ENCODE measurements around the gene CNTNAP2. TPM values are rescaled to one million over a fixed set of nuclear protein-coding genes. Genes with fewer than 3 reads are reported as not detected.

The CNTNAP2 gene
- total RNA-seq, 1 donor from 2014 or later, result 0.59 TPM

DNA sequence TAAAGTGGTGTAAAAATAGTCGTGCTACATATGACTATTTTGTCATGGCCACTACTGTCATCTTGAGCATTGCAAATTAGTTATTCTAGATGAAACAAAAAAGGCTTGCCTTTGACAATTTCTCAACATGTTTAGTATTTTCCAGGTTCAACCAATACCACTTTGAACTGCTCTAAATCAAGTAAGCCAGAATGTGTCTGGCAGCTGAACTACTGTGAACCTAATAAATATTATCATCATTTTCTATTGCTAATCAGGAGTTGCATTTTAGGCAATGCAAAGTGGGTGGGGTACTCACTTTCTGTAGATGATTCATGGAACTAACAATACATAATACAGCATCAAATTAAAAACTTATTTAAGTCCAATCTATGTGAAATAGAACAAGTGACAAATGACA, 877.2 kb downstream of the CNTNAP2 start:
- Histone ChIP-seq H3K36me3 (no peaks in the 10 kb centered on the region), H3K4me3 (no peak overlapping the region), H3K9me3 (no peaks in the 10 kb centered on the region), H3K27me3 (ENCODE audit: low read depth) (no peaks in the 10 kb centered on the region), H3K27ac (no peak overlapping the region), H3K4me1 (no peaks in the 10 kb centered on the region)
- DNase-seq (no peak), ATAC-seq (no peak)
- intact Hi-C loops (cut with DNase I), result no loop called here
- TF ChIP-seq, protein P1, sequence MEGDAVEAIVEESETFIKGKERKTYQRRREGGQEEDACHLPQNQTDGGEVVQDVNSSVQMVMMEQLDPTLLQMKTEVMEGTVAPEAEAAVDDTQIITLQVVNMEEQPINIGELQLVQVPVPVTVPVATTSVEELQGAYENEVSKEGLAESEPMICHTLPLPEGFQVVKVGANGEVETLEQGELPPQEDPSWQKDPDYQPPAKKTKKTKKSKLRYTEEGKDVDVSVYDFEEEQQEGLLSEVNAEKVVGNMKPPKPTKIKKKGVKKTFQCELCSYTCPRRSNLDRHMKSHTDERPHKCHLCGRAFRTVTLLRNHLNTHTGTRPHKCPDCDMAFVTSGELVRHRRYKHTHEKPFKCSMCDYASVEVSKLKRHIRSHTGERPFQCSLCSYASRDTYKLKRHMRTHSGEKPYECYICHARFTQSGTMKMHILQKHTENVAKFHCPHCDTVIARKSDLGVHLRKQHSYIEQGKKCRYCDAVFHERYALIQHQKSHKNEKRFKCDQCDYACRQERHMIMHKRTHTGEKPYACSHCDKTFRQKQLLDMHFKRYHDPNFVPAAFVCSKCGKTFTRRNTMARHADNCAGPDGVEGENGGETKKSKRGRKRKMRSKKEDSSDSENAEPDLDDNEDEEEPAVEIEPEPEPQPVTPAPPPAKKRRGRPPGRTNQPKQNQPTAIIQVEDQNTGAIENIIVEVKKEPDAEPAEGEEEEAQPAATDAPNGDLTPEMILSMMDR (IDR thresholded peaks at IDR 0.05), result no peak

DNA sequence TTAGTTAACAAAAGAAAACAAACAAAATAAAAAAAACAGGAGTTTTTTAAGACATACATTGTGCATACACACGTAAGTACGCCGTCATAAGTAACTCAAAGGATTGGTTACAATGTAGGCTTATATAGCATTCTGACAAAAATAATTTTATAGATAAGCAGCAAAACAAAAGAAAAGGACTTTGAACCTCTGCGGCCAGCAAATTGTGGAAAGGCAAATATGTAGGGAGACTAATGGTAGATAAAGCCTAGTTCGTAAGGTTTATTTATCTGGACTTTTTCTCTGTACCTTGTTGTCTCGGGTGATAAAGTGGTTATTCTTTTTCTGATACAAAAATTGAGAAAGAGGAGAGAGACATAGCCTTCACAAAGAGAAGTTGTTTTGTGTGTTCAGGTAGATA, 891.9 kb downstream of the CNTNAP2 start:
- intact Hi-C loops (cut with DNase I), result no loop called here
- Histone ChIP-seq H3K36me3 (no peaks in the 10 kb centered on the region), H3K9me3 (no peaks in the 10 kb centered on the region), H3K27me3 (ENCODE audit: low read depth) (no peaks in the 10 kb centered on the region), H3K27ac (no peak overlapping the region), H3K4me1 (no peaks in the 10 kb centered on the region), H3K4me3 (no peak overlapping the region)
- ATAC-seq, result no peak
- DNase-seq, result no peak
- TF ChIP-seq, protein P1 (IDR thresholded peaks at IDR 0.05), result no peak

DNA sequence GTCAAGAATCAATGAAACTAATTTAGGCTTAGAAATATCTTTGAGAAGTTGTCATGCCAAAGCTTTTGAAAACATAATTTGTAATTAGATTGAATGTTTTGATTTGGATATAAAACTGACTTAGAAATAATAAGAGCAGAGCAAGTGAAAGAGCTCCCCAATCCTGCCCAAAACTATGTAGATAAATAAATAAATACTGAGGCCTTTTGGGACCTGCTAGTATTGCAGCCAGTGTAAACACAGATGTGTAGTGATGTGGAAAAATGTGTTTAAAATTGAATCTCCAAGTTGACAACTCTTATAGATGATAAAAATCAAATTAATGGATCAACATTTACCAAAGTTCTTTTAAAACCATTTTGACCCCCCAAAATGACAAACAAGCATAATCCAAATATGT, 896.1 kb downstream of the CNTNAP2 start:
- no peaks in the 10 kb centered on the region for H3K36me3 ChIP-seq
- H3K27me3 ChIP-seq (ENCODE audit: low read depth), result no peaks in the 10 kb centered on the region
- H3K4me1 ChIP-seq, result no peaks in the 10 kb centered on the region
- ATAC-seq (no peak), DNase-seq (no peak)
- intact Hi-C loops (cut with DNase I), result no loop called here
- TF ChIP-seq, protein P1 (IDR thresholded peaks at IDR 0.05), result no peak
- H3K27ac ChIP-seq, result no peak overlapping the region
- H3K4me3 ChIP-seq, result no peak overlapping the region
- no peaks in the 10 kb centered on the region for H3K9me3 ChIP-seq

DNA sequence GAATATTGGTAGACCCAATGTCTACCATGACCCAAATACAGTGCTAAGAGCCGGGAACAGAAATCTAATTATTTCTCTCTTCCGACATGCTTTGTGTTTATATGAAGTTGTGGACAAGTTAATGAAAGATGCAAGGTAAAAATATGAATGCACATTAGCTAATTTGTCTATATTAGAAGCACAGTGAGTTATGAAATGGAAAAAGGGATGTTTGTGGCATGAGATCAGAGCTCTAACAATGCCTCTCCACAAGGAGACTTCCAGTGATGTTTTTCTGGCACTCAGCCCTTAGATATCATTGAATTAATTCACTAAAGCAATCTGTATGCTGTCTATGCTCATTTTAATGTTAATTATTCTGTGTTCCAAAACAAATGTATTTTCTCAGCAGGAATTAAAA, 897.2 kb downstream of the CNTNAP2 start:
- ATAC-seq, result no peak
- Histone ChIP-seq H3K4me1 (no peaks in the 10 kb centered on the region), H3K27me3 (ENCODE audit: low read depth) (no peaks in the 10 kb centered on the region), H3K27ac (no peak overlapping the region), H3K9me3 (no peaks in the 10 kb centered on the region), H3K4me3 (no peak overlapping the region), H3K36me3 (no peaks in the 10 kb centered on the region)
- intact Hi-C loops (cut with DNase I), result no loop called here
- TF ChIP-seq, protein P1 (IDR thresholded peaks at IDR 0.05), result no peak
- no peak for DNase-seq

DNA sequence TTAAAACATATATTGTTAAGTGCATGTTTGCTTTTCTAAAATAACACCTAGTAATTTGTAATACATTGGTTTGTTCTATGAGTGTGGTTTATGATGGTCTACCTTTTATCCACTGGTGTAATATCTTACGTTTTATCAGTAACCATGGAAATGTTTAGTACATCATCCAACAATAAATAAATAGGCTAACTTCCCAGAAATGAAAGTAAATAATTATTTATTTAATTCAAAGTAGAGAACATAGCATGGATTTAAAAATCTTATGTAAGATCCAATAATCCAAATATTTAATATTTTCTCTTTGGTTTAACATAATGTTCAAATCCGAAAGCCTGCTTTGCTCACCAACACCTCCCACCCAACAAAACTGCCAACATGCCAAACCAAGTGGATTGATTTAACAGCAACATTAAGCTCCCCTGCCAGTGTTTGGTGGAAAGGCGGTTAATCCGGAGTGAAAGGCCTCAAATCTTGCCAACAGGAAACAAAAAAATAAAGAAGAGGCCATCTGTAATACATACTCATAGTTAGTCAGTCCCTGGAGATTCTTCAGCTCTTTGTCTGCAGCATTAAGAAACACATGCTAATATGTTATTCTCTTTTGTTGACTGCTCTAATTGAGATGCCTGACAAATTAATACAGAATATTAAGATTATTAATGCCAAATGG, 897.8 kb downstream of the CNTNAP2 start:
- Histone ChIP-seq H3K9me3 (no peaks in the 10 kb centered on the region), H3K27ac (no peak overlapping the region), H3K36me3 (no peaks in the 10 kb centered on the region), H3K27me3 (ENCODE audit: low read depth) (no peaks in the 10 kb centered on the region), H3K4me1 (no peaks in the 10 kb centered on the region), H3K4me3 (no peak overlapping the region)
- intact Hi-C loops (cut with DNase I), result no loop called here
- no peak for ATAC-seq
- TF ChIP-seq, protein P1 (IDR thresholded peaks at IDR 0.05), result no peak
- DNase-seq, result no peak

All from lower lobe of right lung (tissue), 2 donors.